Stimulated activated CD8-positive, alpha-beta memory T cell treated with anti-CD3 and anti-CD28 coated beads, Interleukin-7, amount 100 ng/mL, for 4 hours (primary cell): Measurements from ENCODE around the gene RNF223.

Source experiments
- DNase-seq, 2 donors: peaks; one replicate each; pipeline ENCODE4 v3.0.0-alpha.2; 2020; ENCODE audit warnings: low read depth in 2 of 2

RNF223 gene

GRCh38 chr1:1046243-1046642 is 27.9 kb downstream of the RNF223 start:
- DNase-seq: no peak

GRCh38 chr1:1045129-1045528 is 29.0 kb downstream of the RNF223 start:
- DNase-seq: no peak

- no peak for DNase-seq
Observed at GRCh38 chr1:1044455-1045078, 29.5 kb downstream of the RNF223 start.

- no peak for DNase-seq
Observed at GRCh38 chr1:1043921-1044320, 30.2 kb downstream of the RNF223 start.

GRCh38 chr1:1043411-1043810 is 30.7 kb downstream of the RNF223 start:
- no peak for DNase-seq

GRCh38 chr1:1042835-1043234 is 31.3 kb downstream of the RNF223 start:
- no peak for DNase-seq

- no peak for DNase-seq
Observed at GRCh38 chr1:1041873-1042272, 32.2 kb downstream of the RNF223 start.

- no peak for DNase-seq
Observed at GRCh38 chr1:1041092-1041523, 33.0 kb downstream of the RNF223 start.

- DNase-seq: peak; percentile 33 to 74
Observed at GRCh38 chr1:1040004-1040991, 33.8 kb downstream of the RNF223 start.

- no peak for DNase-seq
Observed at GRCh38 chr1:1039145-1039910, 34.8 kb downstream of the RNF223 start.

GRCh38 chr1:1038694-1039093 is 35.4 kb downstream of the RNF223 start:
- DNase-seq: no peak

- DNase-seq: no peak
Observed at GRCh38 chr1:1037366-1038327, 36.5 kb downstream of the RNF223 start.

- no peak for DNase-seq
Observed at GRCh38 chr1:1035291-1035943, 38.7 kb downstream of the RNF223 start.

GRCh38 chr1:1034439-1034781 is 39.7 kb downstream of the RNF223 start:
- DNase-seq: no peak

GRCh38 chr1:1033731-1034438 is 40.2 kb downstream of the RNF223 start:
- no peak for DNase-seq

GRCh38 chr1:1033009-1033587 is 41.0 kb downstream of the RNF223 start:
- DNase-seq: peak; percentile 87 to 93

GRCh38 chr1:1032424-1032823 is 41.7 kb downstream of the RNF223 start:
- DNase-seq: no peak

GRCh38 chr1:1031659-1032235 is 42.4 kb downstream of the RNF223 start:
- DNase-seq: no peak
